ENCODE data around the gene IFI44. TPM values are rescaled to one million over a fixed set of nuclear protein-coding genes. Genes with fewer than 3 reads are reported as not detected.
A peak's percentile ranks its signal among the peaks of the same experiment; 100 is the strongest.

IFI44 gene
- total and polyA plus RNA-seq, 10 of the 15 experiments (the other 5 are each of a cell fraction or from before 2014, with no cell fraction given): 37.7 to 272 (median 90.9) TPM

- TF ChIP-seq ZNF384 (IDR thresholded peaks at IDR 0.05; ENCODE audit: borderline replicate concordance, low read depth, low read length) (peak; percentile 82), NFIC (IDR thresholded peaks at IDR 0.05; ENCODE audit: low read depth, low read length) (peak; percentile 71), JUND (IDR thresholded peaks at IDR 0.05; ENCODE audit: low read depth, low read length) (no peak), ZBED1 (IDR thresholded peaks at IDR 0.05; ENCODE audit: borderline replicate concordance) (0 out of 2 replicates have a peak, but pooled peaks have one; percentile 22), STAT1 (conservative IDR thresholded peaks at IDR 0.05) (peak; percentile 100), CBFB (IDR thresholded peaks at IDR 0.05; ENCODE audit: low read depth) (0 out of 2 replicates have a peak, but pooled peaks have one; percentile 24), MXI1 (IDR thresholded peaks at IDR 0.05; ENCODE audit: low read depth, low read length) (no peak), PKNOX1 (IDR thresholded peaks at IDR 0.05) (no peak), ETV6 (conservative IDR thresholded peaks at IDR 0.05 in 1 of 2, IDR thresholded peaks at IDR 0.05 in 1 of 2; ENCODE audit: borderline replicate concordance in 1 of 2, low read depth in 1 of 2) (peak in 1 of 2 experiments; percentile 54; a peak in 1 of 4 replicates), ATF3 (IDR thresholded peaks at IDR 0.05; ENCODE audit: borderline replicate concordance, extremely low read depth, low read depth, low read length) (no peak), TBL1XR1 (IDR thresholded peaks at IDR 0.05; ENCODE audit: low read depth, low read length) (no peak), EP300 (IDR thresholded peaks at IDR 0.05; ENCODE audit: borderline replicate concordance in 1 of 2, control insufficient read depth in 1 of 2, low read depth in 2 of 2, low read length in 2 of 2) (peak in 1 of 2 experiments; percentile 59; a peak in 1 of 4 replicates), SMAD1 (IDR thresholded peaks at IDR 0.05; ENCODE audit: low read depth, partially characterized antibody) (peak; percentile 100), HSF1 (IDR thresholded peaks at IDR 0.05; ENCODE audit: low read depth, low read length) (no peak), ATF7 (IDR thresholded peaks at IDR 0.05; ENCODE audit: low read depth) (0 out of 2 replicates have a peak, but pooled peaks have one; percentile 14), SKIL (IDR thresholded peaks at IDR 0.05; ENCODE audit: low read depth, poor library complexity, severe bottlenecking) (peak; percentile 99), POU2F2 (IDR thresholded peaks at IDR 0.05; ENCODE audit: borderline replicate concordance, low read depth, low read length) (no peak; the same call in 2 of the 3 replicates), HCFC1 (IDR thresholded peaks at IDR 0.05; ENCODE audit: low read length) (no peak), SPI1 (IDR thresholded peaks at IDR 0.05; ENCODE audit: borderline replicate concordance, insufficient read depth, low read depth, low read length) (no peak), CEBPZ (IDR thresholded peaks at IDR 0.05; ENCODE audit: low read depth, low read length) (no peak)
Measured at GRCh38 chr1:78619803-78620579, 29.6 kb upstream of the IFI44 start, which contains the start of gene IFI44L (continued).
